HG03095 (cell line): ENCODE data around the gene PDE8A.

Experiments
- ATAC-seq: cut with Tn5 transposase; IDR thresholded peaks from one replicate; pipeline ENCODE4 v1.9.1; 2021; ENCODE audit warnings: moderate library complexity; ENCODE audit not compliant: unreplicated experiment

PDE8A gene

GRCh38 chr15:85072917-85073316 lies 91.3 kb downstream of the PDE8A start:
- ATAC-seq = no peak

- ATAC-seq = no peak
These were observed 92.0 kb downstream of the PDE8A start for GRCh38 chr15:85073556-85074194.

GRCh38 chr15:85086855-85087254 lies 105.2 kb downstream of the PDE8A start:
- ATAC-seq = no peak

- no peak for ATAC-seq
These were observed 106.6 kb downstream of the PDE8A start for GRCh38 chr15:85088300-85088699.

- ATAC-seq = no peak
These were observed 108.4 kb downstream of the PDE8A start for GRCh38 chr15:85089929-85090597.

GRCh38 chr15:85091990-85092389 lies 110.3 kb downstream of the PDE8A start:
- no peak for ATAC-seq

GRCh38 chr15:85094685-85095084 lies 113.0 kb downstream of the PDE8A start:
- no peak for ATAC-seq

- no peak for ATAC-seq
These were observed 113.9 kb downstream of the PDE8A start for GRCh38 chr15:85095566-85095965.

GRCh38 chr15:85097250-85097649 lies 115.6 kb downstream of the PDE8A start:
- ATAC-seq = no peak

- ATAC-seq = no peak
These were observed 116.1 kb downstream of the PDE8A start for GRCh38 chr15:85097725-85098124.

- ATAC-seq = no peak
These were observed 117.6 kb downstream of the PDE8A start for GRCh38 chr15:85099195-85099803.

- ATAC-seq = no peak
These were observed 118.7 kb downstream of the PDE8A start for GRCh38 chr15:85100186-85100937.

GRCh38 chr15:85104584-85104983 lies 122.9 kb downstream of the PDE8A start:
- no peak for ATAC-seq

- ATAC-seq = no peak
These were observed 126.5 kb downstream of the PDE8A start for GRCh38 chr15:85108136-85108535.

- ATAC-seq = no peak
These were observed 127.7 kb downstream of the PDE8A start for GRCh38 chr15:85109333-85109732.

GRCh38 chr15:85112997-85113396 lies 131.3 kb downstream of the PDE8A start:
- ATAC-seq = no peak

- ATAC-seq = no peak
These were observed 133.2 kb downstream of the PDE8A start for GRCh38 chr15:85114886-85115285.

- no peak for ATAC-seq
These were observed 134.4 kb downstream of the PDE8A start for GRCh38 chr15:85116066-85116465.

- no peak for ATAC-seq
These were observed 134.8 kb downstream of the PDE8A start for GRCh38 chr15:85116494-85116893.

GRCh38 chr15:85116925-85117646 lies 135.4 kb downstream of the PDE8A start:
- ATAC-seq = no peak

GRCh38 chr15:85118173-85118572 lies 136.5 kb downstream of the PDE8A start:
- ATAC-seq = no peak
